CD8-positive, alpha-beta memory T cell (primary cell): ENCODE data around the gene EVL. TPM values are rescaled to one million over a fixed set of nuclear protein-coding genes. Genes with fewer than 3 reads are reported as not detected.
"Not testable (repeated sequence)": the region's sequence is repeated elsewhere in the genome, so short reads cannot be mapped to it uniquely, and the experiment has no call there.

Experiments
- CTCF ChIA-PET: fragments of 350-600 bp; sonication (Branson Sonifier 250); formaldehyde crosslinking; loops from one replicate; lab custom pipeline; 2021; ENCODE audit warnings: antibody characterized with exemption; lab: Charles Lee
- POLR2A ChIA-PET: fragments of 350-600 bp; sonication (Branson Sonifier 250); formaldehyde crosslinking; loops from one replicate; lab custom pipeline; 2021; ENCODE audit warnings: antibody characterized with exemption; lab: Charles Lee
- DNase-seq, 5 donors: peaks; one replicate each; pipeline versions ENCODE4 v3.0.0 to v3.0.0-alpha.2; 2020 to 2022; ENCODE audit warnings: mixed read lengths in 1 of 5
- H3K27ac ChIP-seq: one replicate; pipeline ENCODE4 v1.7.0; 2013; ENCODE audit warnings: low read depth, mild to moderate bottlenecking, low read length, moderate library complexity
- H3K27me3 ChIP-seq: 2 replicates; pipeline ENCODE4 v1.7.0; 2013; ENCODE audit warnings: low read length, mild to moderate bottlenecking; ENCODE audit not compliant: insufficient read depth, poor library complexity, severe bottlenecking
- H3K36me3 ChIP-seq: 2 replicates; pipeline ENCODE4 v1.7.0; 2013; ENCODE audit warnings: mild to moderate bottlenecking, low read length, moderate library complexity; ENCODE audit not compliant: insufficient read depth
- H3K4me1 ChIP-seq: 2 replicates; pipeline ENCODE4 v1.7.0; 2013; ENCODE audit warnings: mild to moderate bottlenecking, low read length, moderate library complexity; ENCODE audit not compliant: insufficient read depth
- H3K4me3 ChIP-seq: 2 replicates; pipeline ENCODE4 v1.7.0; 2013; ENCODE audit warnings: mild to moderate bottlenecking, low read length
- H3K9me3 ChIP-seq: 2 replicates; pipeline ENCODE4 v1.7.0; 2013; ENCODE audit warnings: mild to moderate bottlenecking, low read length
- H3K27ac Mint-ChIP-seq, 8 donors: one replicate each; pipeline ENCODE4 v1.8.0; 2020 to 2021; ENCODE audit warnings: mixed read lengths in 8 of 8, mild to moderate bottlenecking in 6 of 8, inconsistent platforms in 3 of 8, moderate library complexity in 3 of 8
- H3K27me3 Mint-ChIP-seq, 2 donors: one replicate each; pipeline ENCODE4 v1.8.0; 2020 to 2021; ENCODE audit warnings: mixed read lengths in 2 of 2, mild to moderate bottlenecking in 1 of 2, moderate library complexity in 1 of 2
- H3K36me3 Mint-ChIP-seq, 3 donors: one replicate each; pipeline ENCODE4 v1.8.0; 2020 to 2021; ENCODE audit warnings: mixed read lengths in 3 of 3, inconsistent platforms in 1 of 3, mild to moderate bottlenecking in 1 of 3
- H3K4me1 Mint-ChIP-seq, 3 donors: one replicate each; pipeline ENCODE4 v1.8.0; 2020 to 2021; ENCODE audit warnings: mixed read lengths in 3 of 3, inconsistent platforms in 1 of 3, mild to moderate bottlenecking in 1 of 3
- H3K4me3 Mint-ChIP-seq, 7 donors: one replicate each; pipeline ENCODE4 v1.8.0; 2020 to 2021; ENCODE audit warnings: mixed read lengths in 7 of 7, mild to moderate bottlenecking in 6 of 7, moderate library complexity in 4 of 7, inconsistent platforms in 2 of 7
- H3K9me3 Mint-ChIP-seq, 5 donors: one replicate each; pipeline ENCODE4 v1.8.0; 2020 to 2022; ENCODE audit warnings: mixed read lengths in 5 of 5, mild to moderate bottlenecking in 3 of 5, moderate library complexity in 2 of 5, inconsistent platforms in 1 of 5
- polyA plus RNA-seq: library from polyadenylated mRNA; unstranded; fragments of 300-500 nt; fragmentation: Illumina TruSeq; gene quantifications from one replicate; pipeline ENCODE4 v1.2.3, GENCODE V29; 2021
- total RNA-seq, 2 experiments: library from RNA; stranded (reverse); gene quantifications; one replicate each; pipeline ENCODE4 v1.2.3, GENCODE V29; 2021

The EVL gene
- total and polyA plus RNA-seq, 3 experiments from 2014 or later: 129 to 228 (median 218) TPM

DNA sequence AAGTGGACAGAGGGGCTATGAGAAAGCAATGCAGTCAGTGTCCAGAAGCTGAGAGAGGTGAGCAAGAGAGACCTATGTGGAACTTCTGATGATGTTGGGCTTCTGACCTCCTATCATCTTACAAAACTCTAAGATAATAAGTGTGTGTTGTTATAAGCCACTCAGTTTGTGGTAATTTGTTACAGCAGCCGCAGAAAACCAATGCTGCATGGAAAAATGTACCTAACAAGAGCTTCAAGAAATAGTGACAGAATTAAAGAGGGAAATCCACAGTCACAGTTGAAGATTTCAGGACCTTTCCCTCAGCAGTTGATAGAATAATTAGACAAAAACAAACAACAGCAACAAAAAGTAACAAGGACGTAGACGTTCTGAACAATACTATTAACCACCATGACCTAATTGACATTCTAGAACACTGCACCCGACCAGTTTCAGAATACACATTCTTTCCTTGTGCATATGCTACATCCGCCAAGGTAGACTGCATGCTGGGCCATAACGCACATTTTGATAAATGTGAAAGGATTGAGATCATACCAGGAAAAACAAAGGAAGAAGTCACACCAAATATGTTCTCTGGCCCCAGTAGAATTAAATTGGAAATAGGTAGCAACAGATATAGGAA is 1.8 kb upstream of the EVL start:
- H3K9me3 ChIP-seq: no peaks in the 10 kb centered on the region
- peak overlapping the region; percentile 57 for H3K27ac ChIP-seq
- ChIA-PET POLR2A (interaction anchor here (2.6 to 12.8 kb wide), 2 partner anchors 8 to 16 kb away, joined by 11 to 274 read pairs; no protein-coding TSS in a partner anchor), CTCF (interaction anchor here (49.6 kb wide), 1 partner anchor 31 kb away, joined by 1568 read pairs; the partner anchor contains the start of gene EVL)
- peak overlapping the region; percentile 41 for H3K4me3 ChIP-seq
- Mint-ChIP-seq H3K36me3 (peaks cover 2 to 32% (median 7%) of the 10 kb centered on the region in 3 donors), H3K9me3 (no peaks in the 10 kb centered on the region), H3K27ac (peak overlapping the region; percentile 92 to 100 (median 99)), H3K27me3 (peaks cover 0 to 1% of the 10 kb centered on the region in 2 donors), H3K4me1 (peaks cover 73 to 81% (median 77%) of the 10 kb centered on the region in 3 donors), H3K4me3 (peak overlapping the region; percentile 79 to 100 (median 88))
- peaks cover 75% of the 10 kb centered on the region for H3K4me1 ChIP-seq
- DNase-seq: peak in 1 of 5 donors; percentile 41
- no peaks in the 10 kb centered on the region for H3K27me3 ChIP-seq
- H3K36me3 ChIP-seq: no peaks in the 10 kb centered on the region

DNA sequence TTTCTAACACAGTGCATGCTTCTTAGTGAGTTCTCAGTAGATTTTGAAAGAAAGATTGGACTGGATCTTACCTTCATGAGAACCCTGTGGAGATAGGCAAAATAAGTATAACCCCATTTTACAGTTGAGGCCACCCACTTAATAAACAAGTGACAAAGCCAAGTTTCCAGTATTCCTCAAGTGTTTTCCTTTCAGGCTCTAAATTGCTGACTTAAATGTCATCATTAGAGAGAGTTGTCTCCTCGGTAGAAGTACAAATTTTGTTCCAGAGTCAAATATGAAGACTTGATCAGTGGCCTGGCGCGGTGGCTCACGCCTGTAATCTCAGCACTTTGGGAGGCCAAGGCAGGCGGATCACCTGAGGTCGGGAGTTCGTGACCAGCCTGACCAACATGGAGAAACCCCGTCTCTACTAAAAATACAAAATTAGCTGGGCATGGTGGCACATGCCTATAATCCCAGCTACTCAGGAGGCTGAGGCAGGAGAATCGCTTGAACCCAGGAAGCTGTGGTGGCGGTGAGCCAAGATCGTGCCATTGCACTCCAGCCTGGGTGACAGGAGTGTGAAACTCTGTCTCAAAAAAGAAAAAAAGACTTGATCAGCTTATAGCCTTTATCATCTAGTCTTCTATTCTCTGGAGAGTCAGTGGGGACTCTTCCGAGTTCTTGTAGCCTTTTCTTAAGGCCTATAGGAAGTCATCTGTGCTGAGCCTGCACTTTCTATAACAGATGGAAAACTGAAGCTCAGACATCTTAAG is 708 bp upstream of the EVL start:
- Mint-ChIP-seq H3K4me3 (peak overlapping the region; percentile 84 to 100 (median 99)), H3K27ac (peak overlapping the region; percentile 90 to 100 (median 99)), H3K4me1 (peaks cover 73 to 81% (median 77%) of the 10 kb centered on the region in 3 donors), H3K36me3 (peaks cover 3 to 43% (median 9%) of the 10 kb centered on the region in 3 donors)
- H3K9me3 ChIP-seq, H3K9me3 Mint-ChIP-seq, H3K27me3 ChIP-seq, H3K36me3 ChIP-seq, H3K27me3 Mint-ChIP-seq: not testable (repeated sequence)
- Histone ChIP-seq H3K4me3 (peak overlapping the region; percentile 87), H3K4me1 (peaks cover 71% of the 10 kb centered on the region), H3K27ac (peak overlapping the region; percentile 84)
- ChIA-PET CTCF (interaction anchor here (1.0 to 49.6 kb wide), 4 partner anchors 30 to 157 kb away, joined by 3 to 1568 read pairs (median 32); partner anchors contain the start of gene EVL), POLR2A (interaction anchor here (0.6 to 12.8 kb wide), 7 partner anchors 9 to 176 kb away, joined by 3 to 274 read pairs (median 7); no protein-coding TSS in a partner anchor)
- peak in 1 of 5 donors; percentile 59 for DNase-seq

DNA sequence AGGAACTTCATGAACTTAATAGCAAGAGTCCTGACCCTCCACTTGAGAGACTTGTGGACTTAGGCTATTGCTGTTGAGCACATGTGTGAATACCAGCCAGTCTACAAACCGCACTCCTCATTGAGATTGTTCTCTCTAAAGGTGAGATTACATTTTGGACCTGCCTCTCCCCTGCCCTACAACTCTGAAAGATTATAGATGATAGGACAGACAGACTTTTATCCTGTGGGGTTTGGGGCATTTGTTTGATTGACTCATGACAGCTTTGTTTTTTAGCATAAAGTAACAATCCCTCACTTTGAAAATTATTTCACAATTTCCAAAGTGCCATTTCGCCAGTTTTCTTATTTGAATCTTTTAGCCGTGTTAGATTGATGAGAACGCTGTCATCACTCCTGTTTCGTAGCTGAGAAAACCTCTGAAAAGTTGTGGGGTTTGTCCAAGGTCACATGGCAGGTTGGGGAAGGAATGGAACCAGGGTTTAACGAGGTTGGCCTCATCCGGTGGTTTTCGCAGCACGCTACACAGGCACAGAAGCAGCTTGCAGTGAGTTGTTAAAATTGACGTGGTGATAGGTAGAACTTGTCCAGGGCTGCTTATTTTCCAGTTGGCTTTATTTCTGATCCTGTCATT is 836 bp downstream of the EVL start:
- H3K9me3 Mint-ChIP-seq: no peaks in the 10 kb centered on the region
- Histone ChIP-seq H3K27me3 (no peaks in the 10 kb centered on the region), H3K36me3 (no peaks in the 10 kb centered on the region), H3K4me3 (peak overlapping the region; percentile 87), H3K27ac (peak overlapping the region; percentile 84), H3K9me3 (no peaks in the 10 kb centered on the region), H3K4me1 (peaks cover 69% of the 10 kb centered on the region)
- peak; percentile 70 to 90 (median 87) for DNase-seq
- H3K27ac Mint-ChIP-seq: peak overlapping the region; percentile 90 to 100 (median 99)
- peak overlapping the region; percentile 84 to 100 (median 99) for H3K4me3 Mint-ChIP-seq
- POLR2A ChIA-PET: interaction anchor here (0.7 to 12.8 kb wide), 10 partner anchors 7 to 174 kb away, joined by 3 to 274 read pairs (median 4); no protein-coding TSS in a partner anchor
- H3K36me3 Mint-ChIP-seq: peaks cover 8 to 57% (median 16%) of the 10 kb centered on the region in 3 donors
- CTCF ChIA-PET: interaction anchor here (1.3 to 58.3 kb wide), 4 partner anchors 7 to 126 kb away, joined by 3 to 1568 read pairs (median 814); partner anchors contain the start of gene EVL
- peaks cover 77 to 83% (median 79%) of the 10 kb centered on the region in 3 donors for H3K4me1 Mint-ChIP-seq
- peaks cover 0 to 1% of the 10 kb centered on the region in 2 donors for H3K27me3 Mint-ChIP-seq

DNA sequence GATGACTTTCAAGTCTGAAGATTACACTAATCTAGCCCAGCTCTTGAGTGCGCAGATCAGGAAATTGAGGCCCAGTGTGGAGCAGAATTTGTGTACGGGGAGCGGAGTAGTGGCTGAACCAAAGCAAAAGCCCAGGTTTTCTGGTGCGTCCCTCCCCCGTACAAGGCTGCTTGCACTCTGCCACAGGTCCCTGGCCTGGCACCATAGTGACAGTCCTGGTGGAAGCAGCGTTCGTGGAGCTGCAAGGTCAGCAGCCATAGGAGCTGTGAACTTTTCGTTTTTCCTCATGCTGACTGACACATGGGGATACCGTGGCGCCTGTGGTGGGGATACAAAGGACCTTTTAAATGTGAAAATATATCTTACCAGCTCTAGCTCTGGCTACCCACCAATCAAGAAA is 1.7 kb downstream of the EVL start:
- POLR2A ChIA-PET: interaction anchor here (0.5 to 12.8 kb wide), 9 partner anchors 13 to 174 kb away, joined by 3 to 274 read pairs (median 4); no protein-coding TSS in a partner anchor
- Mint-ChIP-seq H3K4me1 (peaks cover 77 to 83% (median 80%) of the 10 kb centered on the region in 3 donors), H3K36me3 (peaks cover 8 to 62% (median 20%) of the 10 kb centered on the region in 3 donors), H3K4me3 (peak overlapping the region; percentile 84 to 100 (median 99)), H3K9me3 (no peaks in the 10 kb centered on the region), H3K27me3 (peaks cover 0 to 1% of the 10 kb centered on the region in 2 donors), H3K27ac (peak overlapping the region; percentile 90 to 100 (median 99))
- DNase-seq: no peak
- no peaks in the 10 kb centered on the region for H3K27me3 ChIP-seq
- H3K27ac ChIP-seq: peak overlapping the region; percentile 84
- no peaks in the 10 kb centered on the region for H3K36me3 ChIP-seq
- CTCF ChIA-PET: interaction anchor here (1.3 to 58.3 kb wide), 4 partner anchors 6 to 125 kb away, joined by 3 to 1568 read pairs (median 814); partner anchors contain the start of gene EVL
- peak overlapping the region; percentile 87 for H3K4me3 ChIP-seq
- no peaks in the 10 kb centered on the region for H3K9me3 ChIP-seq
- H3K4me1 ChIP-seq: peaks cover 69% of the 10 kb centered on the region

DNA sequence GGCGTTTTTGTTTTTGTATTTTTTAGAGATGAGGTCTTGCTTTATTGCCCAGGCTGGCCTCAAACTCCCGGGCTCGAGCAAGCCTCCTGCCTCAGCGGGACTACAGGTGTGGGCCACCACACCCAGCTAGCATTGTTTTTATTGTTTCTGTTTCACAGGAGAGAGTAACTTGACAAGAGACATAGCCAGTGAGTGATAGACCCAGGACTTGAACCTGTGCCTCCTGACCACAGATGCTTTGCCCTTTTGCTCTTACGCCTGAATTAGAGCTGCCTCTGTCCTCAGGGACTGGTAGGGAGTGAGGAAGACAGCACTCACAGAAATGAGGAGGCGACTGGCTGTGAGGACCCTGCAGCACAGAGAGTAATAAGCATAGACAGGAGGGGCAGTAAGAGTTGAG is 2.3 kb downstream of the EVL start:
- Mint-ChIP-seq H3K36me3 (peaks cover 8 to 63% (median 20%) of the 10 kb centered on the region in 3 donors), H3K9me3 (no peaks in the 10 kb centered on the region), H3K27ac (peak overlapping the region; percentile 90 to 100 (median 99)), H3K4me3 (peak overlapping the region; percentile 84 to 100 (median 99)), H3K4me1 (peaks cover 75 to 83% (median 80%) of the 10 kb centered on the region in 3 donors), H3K27me3 (peaks cover 0 to 1% of the 10 kb centered on the region in 2 donors)
- H3K4me3 ChIP-seq: peak overlapping the region; percentile 87
- peaks cover 70% of the 10 kb centered on the region for H3K4me1 ChIP-seq
- no peak for DNase-seq
- peak overlapping the region; percentile 84 for H3K27ac ChIP-seq
- no peaks in the 10 kb centered on the region for H3K27me3 ChIP-seq
- CTCF ChIA-PET: interaction anchor here (1.3 to 58.3 kb wide), 4 partner anchors 5 to 125 kb away, joined by 3 to 1568 read pairs (median 814); partner anchors contain the start of gene EVL
- POLR2A ChIA-PET: interaction anchor here (0.5 to 12.8 kb wide), 4 partner anchors 12 to 173 kb away, joined by 3 to 274 read pairs (median 56); no protein-coding TSS in a partner anchor
- H3K36me3 ChIP-seq: no peaks in the 10 kb centered on the region
- no peaks in the 10 kb centered on the region for H3K9me3 ChIP-seq

DNA sequence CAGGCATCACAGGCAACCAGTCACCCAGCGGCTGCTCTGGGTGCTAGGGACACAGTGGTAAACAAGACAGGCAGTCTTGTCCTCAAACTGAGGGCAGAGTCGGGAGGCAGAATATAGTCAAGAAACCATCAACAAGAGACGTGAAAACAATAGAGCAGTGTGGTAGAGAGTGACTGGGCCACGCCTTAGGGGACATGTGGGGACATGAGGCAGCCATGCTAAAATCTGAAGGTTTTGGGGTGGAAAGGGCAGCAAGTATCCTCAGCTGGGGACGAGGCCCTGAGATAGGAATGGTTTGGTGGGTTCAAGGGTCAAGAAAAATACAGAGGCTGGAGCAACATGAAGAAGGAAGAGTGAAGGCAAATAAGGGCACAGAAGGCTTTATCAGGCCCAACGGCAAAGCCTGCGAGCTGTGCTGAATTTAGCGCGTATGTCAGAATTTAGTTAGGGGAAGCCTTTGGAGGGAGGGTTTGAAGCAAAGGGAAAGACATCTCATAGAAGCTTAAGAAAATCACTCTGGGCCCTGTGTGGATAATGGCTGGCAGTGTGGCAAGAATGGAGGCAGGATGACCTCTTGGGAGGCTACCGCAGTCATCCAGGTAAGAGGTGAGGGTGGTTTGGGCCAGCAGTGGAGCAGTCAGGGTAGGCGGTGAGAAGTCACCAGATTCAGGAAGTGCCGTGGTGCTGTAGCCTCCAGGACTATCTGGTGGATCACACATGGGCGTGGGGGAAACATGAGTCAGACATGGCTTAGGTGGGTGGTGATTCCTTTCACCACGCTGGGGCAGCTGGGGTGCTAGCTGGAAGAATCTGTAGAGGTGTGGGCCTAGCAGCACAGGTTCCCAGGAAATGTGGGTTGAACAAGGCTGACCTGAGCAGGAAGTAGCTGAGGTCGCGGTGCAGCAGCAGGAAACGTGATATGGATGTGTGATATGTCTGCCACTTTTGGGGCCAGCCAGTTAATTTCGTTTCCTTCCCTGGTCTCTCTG is 3.0 kb downstream of the EVL start:
- peak overlapping the region; percentile 90 to 100 (median 99) for H3K27ac Mint-ChIP-seq
- H3K4me1 Mint-ChIP-seq: peaks cover 75 to 83% (median 80%) of the 10 kb centered on the region in 3 donors
- peak overlapping the region; percentile 84 for H3K27ac ChIP-seq
- DNase-seq: peak; percentile 83 to 97 (median 93)
- H3K27me3 Mint-ChIP-seq: peaks cover 0 to 2% of the 10 kb centered on the region in 2 donors
- H3K36me3 Mint-ChIP-seq: peaks cover 13 to 71% (median 27%) of the 10 kb centered on the region in 3 donors
- peaks cover 69% of the 10 kb centered on the region for H3K4me1 ChIP-seq
- H3K9me3 Mint-ChIP-seq: no peaks in the 10 kb centered on the region
- no peaks in the 10 kb centered on the region for H3K9me3 ChIP-seq
- H3K27me3 ChIP-seq: no peaks in the 10 kb centered on the region
- H3K4me3 ChIP-seq: peak overlapping the region; percentile 87
- POLR2A ChIA-PET: interaction anchor here (1.0 to 12.8 kb wide), 5 partner anchors 10 to 587 kb away, joined by 3 to 274 read pairs (median 6); partner anchors contain the start of genes CCNK and SETD3
- CTCF ChIA-PET: interaction anchor here (8.7 to 58.3 kb wide), 3 partner anchors 4 to 124 kb away, joined by 60 to 1568 read pairs (median 1568); partner anchors contain the start of gene EVL
- H3K4me3 Mint-ChIP-seq: peak overlapping the region; percentile 84 to 100 (median 99)
- H3K36me3 ChIP-seq: peaks cover 5% of the 10 kb centered on the region
